Measurements from ENCODE around the gene RFC2. TPM values are rescaled to one million over a fixed set of nuclear protein-coding genes. Genes with fewer than 3 reads are reported as not detected.
A peak's percentile ranks its signal among the peaks of the same experiment; 100 is the strongest.

Gene RFC2
- total and polyA plus RNA-seq, 2 donors (not counting 1 experiment from before 2014, with no cell fraction given) = 9.9 to 19.6 TPM

GRCh38 chr7:74236284-74236683 lies 17.9 kb downstream of the RFC2 start:
- Histone ChIP-seq H3K9ac (ENCODE audit: insufficient read depth, low read length) (no peak overlapping the region), H3K27me3 (ENCODE audit: control insufficient read depth, insufficient read depth, low read length) (no peaks in the 10 kb centered on the region), H4K20me1 (ENCODE audit: control insufficient read depth, extremely low read depth, insufficient read depth, low read length) (no peaks in the 10 kb centered on the region), H3K4me1 (ENCODE audit: control insufficient read depth, extremely low read depth, insufficient read depth, low read length) (peaks cover 11% of the 10 kb centered on the region), H3K4me2 (ENCODE audit: extremely low read depth, insufficient read depth, low read length) (no peak overlapping the region), H3K4me3 (replicated peaks in 1 of 4; ENCODE audit: control extremely low read depth in 1 of 4, insufficient read depth in 1 of 4, low read depth in 3 of 4, low read length in 4 of 4) (no peak overlapping the region), H3K79me2 (ENCODE audit: control insufficient read depth, insufficient read depth, low read length) (no peaks in the 10 kb centered on the region), H3K36me3 (ENCODE audit: control insufficient read depth, insufficient read depth, low read length) (peaks cover 16% of the 10 kb centered on the region), H3K9me3 (ENCODE audit: control insufficient read depth, insufficient read depth, low read depth, low read length) (no peaks in the 10 kb centered on the region), H3K27ac (ENCODE audit: insufficient read depth, low read length) (no peak overlapping the region), H2AFZ (ENCODE audit: low read length) (no peak overlapping the region)
- DNase-seq (ENCODE audit: low read depth in 2 of 2) = peak in 1 of 2 donors; percentile 43
- TF ChIP-seq EZH2 (IDR thresholded peaks at IDR 0.05; ENCODE audit: low read length, missing control alignments) (no peak), CTCF (conservative IDR thresholded peaks at IDR 0.05 in 1 of 2, IDR thresholded peaks at IDR 0.05 in 1 of 2; ENCODE audit: low read depth in 1 of 2, low read length in 2 of 2) (no peak)

- Histone ChIP-seq H3K27me3 (ENCODE audit: control insufficient read depth, insufficient read depth, low read length) (no peaks in the 10 kb centered on the region), H2AFZ (ENCODE audit: low read length) (no peak overlapping the region), H3K79me2 (ENCODE audit: control insufficient read depth, insufficient read depth, low read length) (no peaks in the 10 kb centered on the region), H3K4me1 (ENCODE audit: control insufficient read depth, extremely low read depth, insufficient read depth, low read length) (peaks cover 11% of the 10 kb centered on the region), H3K9ac (ENCODE audit: insufficient read depth, low read length) (no peak overlapping the region), H3K4me3 (replicated peaks in 1 of 4; ENCODE audit: control extremely low read depth in 1 of 4, insufficient read depth in 1 of 4, low read depth in 3 of 4, low read length in 4 of 4) (no peak overlapping the region), H4K20me1 (ENCODE audit: control insufficient read depth, extremely low read depth, insufficient read depth, low read length) (no peaks in the 10 kb centered on the region), H3K36me3 (ENCODE audit: control insufficient read depth, insufficient read depth, low read length) (peaks cover 16% of the 10 kb centered on the region), H3K27ac (ENCODE audit: insufficient read depth, low read length) (no peak overlapping the region), H3K9me3 (ENCODE audit: control insufficient read depth, insufficient read depth, low read depth, low read length) (no peaks in the 10 kb centered on the region), H3K4me2 (ENCODE audit: extremely low read depth, insufficient read depth, low read length) (no peak overlapping the region)
- no peak for TF ChIP-seq EZH2 (IDR thresholded peaks at IDR 0.05; ENCODE audit: low read length, missing control alignments)
- no peak for TF ChIP-seq CTCF (conservative IDR thresholded peaks at IDR 0.05 in 1 of 2, IDR thresholded peaks at IDR 0.05 in 1 of 2; ENCODE audit: low read depth in 1 of 2, low read length in 2 of 2)
- no peak for DNase-seq (ENCODE audit: low read depth in 2 of 2)
Measured at GRCh38 chr7:74235518-74236268, 18.5 kb downstream of the RFC2 start.

GRCh38 chr7:74233655-74234285 lies 20.4 kb downstream of the RFC2 start:
- peak; percentile 84 to 88 for DNase-seq (ENCODE audit: low read depth in 2 of 2)
- no peaks in the 10 kb centered on the region for H3K27me3 ChIP-seq (ENCODE audit: control insufficient read depth, insufficient read depth, low read length)
- peak overlapping the region; percentile 52 for H3K27ac ChIP-seq (ENCODE audit: insufficient read depth, low read length)
- peaks cover 11% of the 10 kb centered on the region for H3K4me1 ChIP-seq (ENCODE audit: control insufficient read depth, extremely low read depth, insufficient read depth, low read length)
- peak overlapping the region; percentile 49 for H3K4me2 ChIP-seq (ENCODE audit: extremely low read depth, insufficient read depth, low read length)
- H3K4me3 ChIP-seq (replicated peaks in 1 of 4; ENCODE audit: control extremely low read depth in 1 of 4, insufficient read depth in 1 of 4, low read depth in 3 of 4, low read length in 4 of 4) = no peak overlapping the region
- no peak overlapping the region for H2AFZ ChIP-seq (ENCODE audit: low read length)
- no peaks in the 10 kb centered on the region for H3K79me2 ChIP-seq (ENCODE audit: control insufficient read depth, insufficient read depth, low read length)
- no peaks in the 10 kb centered on the region for H3K9me3 ChIP-seq (ENCODE audit: control insufficient read depth, insufficient read depth, low read depth, low read length)
- no peak overlapping the region for H3K9ac ChIP-seq (ENCODE audit: insufficient read depth, low read length)
- peaks cover 12% of the 10 kb centered on the region for H3K36me3 ChIP-seq (ENCODE audit: control insufficient read depth, insufficient read depth, low read length)
- no peaks in the 10 kb centered on the region for H4K20me1 ChIP-seq (ENCODE audit: control insufficient read depth, extremely low read depth, insufficient read depth, low read length)
- TF ChIP-seq EZH2 (IDR thresholded peaks at IDR 0.05; ENCODE audit: low read length, missing control alignments) (no peak), CTCF (conservative IDR thresholded peaks at IDR 0.05 in 1 of 2, IDR thresholded peaks at IDR 0.05 in 1 of 2; ENCODE audit: low read depth in 1 of 2, low read length in 2 of 2) (no peak)
